ENCODE data around the gene P4HA2.

P4HA2 gene

GRCh38 chr5:132264546-132265335, 37.1 kb upstream of the P4HA2 start:
- no peak for DNase-seq (ENCODE audit: low read depth, low spot score)

- DNase-seq (ENCODE audit: low read depth, low spot score) = no peak
Measured at GRCh38 chr5:132263548-132264261, 36.1 kb upstream of the P4HA2 start.

DNA sequence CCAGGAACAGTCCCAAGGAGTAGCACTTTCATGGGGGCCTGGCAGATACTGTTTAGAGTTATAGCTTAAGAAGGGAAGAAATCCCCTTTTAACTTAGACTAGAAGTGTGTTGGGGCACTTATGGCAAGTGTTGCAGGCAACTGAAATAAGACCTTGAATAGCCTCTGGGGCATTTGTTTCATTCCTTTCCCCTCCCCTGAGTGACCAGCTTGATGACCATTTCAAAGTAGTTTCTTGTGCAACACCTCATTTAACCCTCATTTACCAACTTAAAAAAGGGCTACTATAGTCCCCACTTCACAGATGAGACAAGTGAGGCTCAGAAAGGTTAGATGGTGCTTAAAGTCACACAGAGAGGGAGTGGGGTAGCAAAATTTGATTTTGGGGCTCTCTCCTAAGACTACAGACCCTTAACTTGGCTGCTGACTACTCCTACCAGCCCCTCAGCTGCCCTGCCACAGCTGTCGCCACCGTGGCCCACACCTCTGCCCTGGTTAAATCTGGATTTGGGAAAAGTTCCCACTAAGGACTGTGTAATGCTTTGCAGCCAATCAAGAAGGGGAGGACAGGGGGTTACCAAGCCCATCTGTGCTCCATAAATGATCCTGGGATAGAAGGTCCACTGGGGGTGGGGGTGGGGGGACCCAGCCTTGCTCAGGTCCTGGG, 35.4 kb upstream of the P4HA2 start:
- DNase-seq (ENCODE audit: low read depth, low spot score) = no peak

DNA sequence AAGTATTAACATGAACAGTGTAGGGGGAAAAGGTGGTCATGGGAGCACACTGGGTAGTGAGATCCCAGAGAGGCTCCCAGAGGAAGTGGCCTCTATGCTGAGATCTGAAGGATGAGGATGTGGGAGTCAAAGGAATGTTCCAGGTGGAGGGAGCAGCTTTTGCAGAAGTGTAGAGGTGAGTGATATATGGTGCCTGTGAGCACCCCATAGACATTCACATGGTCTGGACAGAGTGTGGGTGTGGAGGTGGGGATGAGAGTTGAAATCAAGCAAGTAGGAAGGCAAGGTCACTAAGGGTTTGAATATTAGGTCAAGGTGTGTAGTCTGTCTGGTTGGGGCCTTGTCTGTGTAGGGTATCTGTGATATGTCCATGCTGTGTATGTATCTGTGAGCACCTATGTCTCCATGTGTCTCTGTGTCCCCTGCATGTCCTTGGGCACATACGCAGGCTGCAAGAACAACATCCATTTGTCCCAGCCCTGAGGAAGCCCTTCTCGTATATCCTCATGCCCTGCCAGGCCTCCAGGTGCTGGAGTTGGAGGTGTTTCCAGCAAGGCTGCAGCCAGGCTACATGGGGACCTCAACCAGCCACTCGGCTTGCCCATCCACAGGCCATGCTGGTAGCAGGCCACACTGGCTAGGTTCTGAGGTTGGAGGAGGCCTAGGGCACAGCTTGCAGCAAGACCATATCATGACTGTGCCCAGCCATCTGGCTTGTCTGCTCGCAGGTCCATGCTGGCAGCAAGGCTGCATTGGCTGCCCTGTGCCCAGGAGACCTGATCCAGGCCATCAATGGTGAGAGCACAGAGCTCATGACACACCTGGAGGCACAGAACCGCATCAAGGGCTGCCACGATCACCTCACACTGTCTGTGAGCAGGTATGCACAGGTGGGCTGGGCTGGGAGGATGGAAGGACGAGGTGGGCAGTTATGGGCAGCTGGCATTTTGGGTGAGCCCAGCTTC, 34.5 kb upstream of the P4HA2 start:
- no peak for DNase-seq (ENCODE audit: low read depth, low spot score)

DNA sequence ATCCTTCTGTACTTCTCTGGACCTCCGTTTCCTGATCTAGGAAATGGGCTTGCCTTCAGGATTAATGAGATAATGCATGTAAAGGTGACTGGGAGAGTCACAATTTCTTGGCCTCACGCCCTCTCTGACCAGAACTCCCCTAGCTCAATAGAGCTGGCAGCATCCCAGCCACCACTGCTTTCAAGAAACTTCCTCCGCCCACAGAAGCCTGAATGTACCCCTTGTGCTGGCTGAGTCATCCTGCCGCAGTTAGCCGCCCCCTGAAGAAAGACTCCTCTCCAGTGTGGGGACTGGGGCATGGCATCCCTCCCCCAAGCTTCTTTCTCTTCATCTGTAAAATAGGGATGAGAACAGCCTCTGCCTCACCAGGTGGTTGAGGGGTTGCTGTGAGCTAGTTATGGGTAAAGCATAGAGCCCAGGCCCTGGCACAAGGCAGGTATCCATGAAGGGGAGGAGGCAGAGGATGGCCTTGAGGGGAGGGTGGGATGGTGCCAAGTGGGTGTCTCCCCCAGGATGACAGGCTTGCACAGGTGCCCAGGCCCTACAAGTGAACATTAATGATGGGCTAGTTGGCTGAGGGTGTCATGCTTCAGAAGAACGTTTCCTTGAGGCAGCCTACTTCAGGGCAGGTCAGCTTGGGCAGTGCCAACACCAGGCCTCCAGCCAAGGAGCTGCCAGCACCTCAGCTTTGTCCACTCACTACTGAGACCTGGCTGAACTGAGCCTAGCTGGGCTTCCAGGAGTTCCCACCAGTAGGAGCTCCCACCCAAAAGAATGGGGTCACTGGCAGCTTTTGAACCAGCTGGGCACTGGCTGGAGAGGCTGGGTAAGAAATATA, 33.3 kb upstream of the P4HA2 start:
- DNase-seq (ENCODE audit: low read depth, low spot score) = no peak

DNA sequence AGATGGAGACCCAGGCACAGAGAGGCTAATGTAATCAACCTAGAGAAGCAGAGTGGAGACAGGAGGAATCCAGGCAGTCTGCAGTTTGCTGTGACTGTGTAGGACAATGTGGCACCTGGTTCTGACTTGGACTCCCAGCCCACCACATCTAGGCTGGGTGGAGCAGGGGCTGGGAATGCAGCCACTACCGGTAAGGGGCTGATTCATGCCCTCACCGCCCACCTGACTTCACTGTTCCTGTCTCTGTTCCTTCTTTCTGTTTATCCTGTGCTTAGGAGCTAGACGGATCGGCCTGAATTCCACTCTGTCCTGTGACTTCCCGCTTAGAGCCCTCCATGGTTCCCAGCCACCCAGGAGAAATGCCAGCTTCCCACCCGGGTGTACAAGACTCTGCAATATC, 32.4 kb upstream of the P4HA2 start:
- no peak for DNase-seq (ENCODE audit: low read depth, low spot score)

DNA sequence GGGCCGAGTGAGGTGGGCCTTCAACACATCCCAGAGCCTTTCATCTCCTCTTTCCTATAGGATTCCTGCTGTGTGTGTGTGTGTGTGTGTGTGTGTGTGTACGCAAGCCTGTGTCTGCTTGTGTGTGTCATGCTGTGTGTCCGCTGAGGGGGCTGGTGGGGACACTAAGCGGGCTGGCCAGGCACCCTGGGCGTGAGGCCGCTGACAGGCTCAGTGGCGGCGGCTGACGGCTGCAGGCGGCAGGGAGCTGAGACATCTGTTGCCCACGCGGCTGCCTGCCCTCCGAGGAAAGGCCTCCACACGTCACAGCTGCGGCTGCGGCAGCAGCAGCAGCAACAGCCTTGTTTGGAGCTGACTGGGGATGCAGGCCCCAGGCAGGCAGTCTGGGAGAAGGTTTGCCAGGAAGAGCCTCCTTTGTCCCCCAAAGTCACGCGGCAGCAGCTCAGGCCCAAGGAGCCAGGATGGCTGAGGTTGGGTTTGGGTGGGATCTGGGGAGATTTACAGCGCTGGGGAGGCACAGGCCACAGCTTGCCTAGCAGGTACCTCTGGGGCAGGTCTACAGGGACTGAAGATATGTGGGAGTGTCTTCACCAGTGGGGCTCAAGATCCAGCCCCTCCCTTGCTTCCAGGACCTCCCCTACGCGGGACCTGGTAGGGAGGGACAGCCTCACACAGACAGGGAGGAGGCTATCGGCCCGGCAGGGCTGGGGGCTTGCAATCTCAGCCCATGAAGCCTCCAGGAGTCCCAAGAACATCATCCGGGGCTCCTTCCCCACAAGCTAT, 31.6 kb upstream of the P4HA2 start:
- no peak for DNase-seq (ENCODE audit: low read depth, low spot score)

DNA sequence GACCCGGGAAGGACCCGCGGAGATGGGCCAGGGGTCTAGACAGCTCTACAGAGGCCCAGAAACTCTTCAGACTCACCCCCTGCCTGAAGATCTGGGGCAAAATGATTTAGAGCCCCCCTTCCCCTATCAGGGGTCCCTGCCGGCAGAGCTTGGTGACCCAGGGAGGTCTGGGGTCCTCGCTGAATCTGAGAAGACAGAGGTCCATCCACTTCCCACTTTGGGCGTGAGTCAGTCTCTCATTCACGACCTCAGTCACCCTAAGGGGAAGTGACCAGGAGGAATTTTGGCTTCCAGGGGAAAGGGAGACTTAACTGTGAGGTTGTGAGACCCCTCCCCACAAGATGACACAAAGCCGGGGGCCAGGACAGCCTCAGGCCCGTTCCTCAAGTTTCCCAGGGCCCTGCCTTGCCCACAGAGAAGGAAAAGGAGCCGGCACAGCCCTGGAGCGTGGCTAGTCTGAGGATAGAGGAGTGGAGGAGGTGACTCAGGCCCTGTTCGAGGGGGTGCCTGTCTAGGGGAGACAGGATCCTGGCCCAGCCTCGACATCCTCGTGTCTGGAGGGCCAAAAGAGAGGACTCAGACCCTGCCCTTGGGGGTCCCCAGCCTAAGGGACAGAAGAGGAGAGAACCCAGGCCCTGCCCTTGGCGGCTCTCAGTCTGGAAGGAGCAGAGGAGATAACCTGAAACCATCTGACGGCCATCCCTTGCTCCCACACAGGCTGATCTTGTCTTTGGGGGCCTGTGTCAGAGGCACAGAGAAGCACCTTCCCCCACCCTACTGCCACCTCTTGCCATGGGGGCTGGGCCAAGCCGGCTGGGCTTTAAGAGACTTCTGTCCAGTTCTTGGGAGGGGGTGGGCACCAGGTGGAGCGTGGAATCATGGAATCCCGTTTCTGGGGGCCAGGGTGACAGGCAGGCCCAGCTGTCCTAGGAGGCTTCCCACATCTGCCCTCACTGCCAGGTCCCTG, 30.7 kb upstream of the P4HA2 start:
- no peak for DNase-seq (ENCODE audit: low read depth, low spot score)

DNA sequence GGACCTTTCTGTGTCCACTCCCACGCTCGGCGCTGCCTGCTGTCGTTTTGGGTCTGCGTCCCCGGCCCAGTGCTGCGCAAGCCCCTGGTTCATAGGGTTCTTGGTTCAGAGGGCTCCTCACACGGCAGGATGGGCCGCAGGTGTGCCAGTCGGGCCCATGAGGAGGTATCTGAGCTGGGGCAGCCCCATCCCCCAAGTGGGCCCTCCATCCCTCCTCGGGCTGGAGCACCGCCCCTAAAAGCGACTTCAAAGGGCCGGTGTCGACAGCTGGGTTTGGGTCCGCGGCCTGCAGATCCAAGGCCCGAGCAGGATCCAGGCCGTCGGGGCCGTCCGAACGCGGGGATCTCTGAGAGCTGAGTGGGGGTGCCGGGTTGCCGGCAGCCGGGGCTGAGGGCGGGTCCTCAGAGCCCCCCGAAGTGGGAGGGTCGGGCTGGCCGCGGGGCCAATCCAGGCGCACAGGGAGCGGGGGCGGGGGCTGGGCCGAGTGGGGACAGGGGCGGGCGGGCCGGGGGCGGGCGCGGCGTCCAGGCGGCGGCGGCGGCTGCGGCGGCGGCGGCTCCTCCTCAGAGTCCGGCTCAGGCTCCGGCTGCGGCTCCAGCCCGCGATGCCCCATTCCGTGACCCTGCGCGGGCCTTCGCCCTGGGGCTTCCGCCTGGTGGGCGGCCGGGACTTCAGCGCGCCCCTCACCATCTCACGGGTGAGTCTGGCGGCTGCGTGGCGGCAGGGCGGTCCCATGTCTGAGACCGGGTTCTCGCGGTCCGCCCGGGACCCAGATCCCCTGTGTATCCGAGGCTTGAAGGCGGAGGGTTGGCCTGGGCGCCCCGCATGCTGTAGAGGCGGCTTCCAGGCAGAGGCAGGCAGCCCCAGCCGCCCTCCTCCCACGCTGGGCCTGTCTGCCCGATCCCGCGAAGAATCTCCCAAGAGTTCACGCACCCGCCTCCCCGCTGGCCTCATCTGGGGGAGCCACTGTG, 29.8 kb upstream of the P4HA2 start, which contains the start of gene PDLIM4:
Gene PDLIM4 (plus strand): TSS at position 566 of the 971 bp plus-strand sequence. CDS start 39 bp downstream, at position 605.
- DNase-seq (ENCODE audit: low read depth, low spot score) = no peak

GRCh38 chr5:132256783-132257130, 29.1 kb upstream of the P4HA2 start:
- no peak for DNase-seq (ENCODE audit: low read depth, low spot score)

- no peak for DNase-seq (ENCODE audit: low read depth, low spot score)
Measured at GRCh38 chr5:132256086-132256782, 28.6 kb upstream of the P4HA2 start.

DNA sequence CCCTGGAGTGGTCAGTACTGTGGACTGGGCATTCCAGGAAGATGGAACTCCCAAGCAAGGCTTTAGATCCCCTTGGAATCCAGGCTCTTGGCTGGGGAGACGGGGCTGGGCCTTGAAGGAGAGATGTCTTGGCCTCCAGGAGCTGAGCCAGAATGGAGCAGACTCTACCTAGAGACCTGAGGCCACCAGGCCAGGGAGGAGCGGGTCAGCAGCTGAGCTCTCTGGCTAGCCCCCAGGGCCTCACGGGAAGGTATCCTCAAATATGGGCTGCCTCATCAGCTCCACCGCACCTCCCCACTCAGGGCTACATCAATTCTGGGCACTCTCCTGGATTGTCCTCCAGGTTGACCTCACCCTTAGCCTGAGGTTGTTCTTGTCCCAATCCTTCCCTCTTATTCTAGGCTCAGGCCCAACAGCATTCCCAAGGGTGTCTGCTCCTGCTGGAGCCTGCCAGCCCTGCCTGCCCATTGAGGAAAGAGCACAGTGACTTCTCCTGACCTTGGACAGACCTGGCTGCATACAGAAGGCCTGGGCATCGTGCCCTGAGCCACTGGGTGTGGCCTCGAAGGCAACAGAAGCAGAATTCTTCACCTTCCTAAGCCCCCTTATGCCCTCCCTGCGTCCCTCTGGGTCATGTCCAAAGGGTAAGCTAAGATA, 26.8 kb upstream of the P4HA2 start:
- no peak for DNase-seq (ENCODE audit: low read depth, low spot score)

GRCh38 chr5:132253452-132254320, 26.0 kb upstream of the P4HA2 start:
- no peak for DNase-seq (ENCODE audit: low read depth, low spot score)

DNA sequence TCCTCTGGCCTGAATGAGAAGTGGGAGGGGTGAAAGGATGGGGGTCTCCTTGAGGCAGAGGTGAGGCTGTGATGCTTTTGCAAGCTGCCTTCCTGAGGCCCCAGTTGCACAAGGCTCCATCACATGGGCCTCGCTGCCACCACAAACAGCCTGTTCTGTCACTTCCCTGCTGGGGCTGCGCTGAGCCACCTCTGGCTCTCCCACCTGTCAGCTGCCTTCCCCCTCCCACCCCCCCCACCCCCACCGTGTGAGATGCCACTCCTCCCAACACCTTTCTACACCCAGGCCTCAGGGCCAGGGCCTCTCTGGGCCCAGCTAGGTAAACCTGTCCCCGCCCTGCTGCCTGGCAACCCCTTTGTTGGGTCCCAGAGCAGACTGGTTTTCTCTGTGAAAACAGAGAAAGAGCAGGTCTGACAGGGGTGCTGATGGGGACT, 25.4 kb upstream of the P4HA2 start:
- DNase-seq (ENCODE audit: low read depth, low spot score) = no peak

DNA sequence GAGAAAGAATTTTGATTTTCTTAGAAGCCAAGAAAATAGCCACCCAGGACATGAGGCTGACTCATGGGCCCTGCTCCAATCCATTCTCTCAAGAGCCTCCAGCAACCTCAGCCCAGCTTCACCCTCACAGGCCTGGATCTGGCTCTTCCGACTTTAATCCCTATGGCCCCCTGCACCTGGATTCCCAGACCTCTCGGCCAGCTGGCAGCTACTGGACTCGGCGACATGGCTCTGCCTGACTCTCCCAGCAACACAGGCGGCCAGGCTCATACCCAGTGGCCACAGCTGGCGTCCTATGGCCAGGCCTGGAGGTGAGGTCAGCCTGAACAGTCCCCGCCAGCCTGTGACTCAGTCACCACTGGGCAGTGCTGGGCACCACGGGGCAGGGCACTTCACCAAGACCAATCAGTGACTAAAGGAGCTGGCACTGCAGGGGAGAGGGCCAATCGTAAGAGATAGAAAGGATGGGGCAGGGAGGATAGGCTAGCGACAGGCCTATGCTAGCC, 23.6 kb upstream of the P4HA2 start:
- DNase-seq (ENCODE audit: low read depth, low spot score) = no peak
